Subcutaneous abdominal adipose tissue (tissue), 5 donors: ENCODE results near the gene GPC6.

ENCODE experiments used
- H3K27ac ChIP-seq: one replicate; pipeline ENCODE4 v1.7.0; 2013; ENCODE audit warnings: low read depth, mild to moderate bottlenecking, inconsistent platforms, low read length, moderate library complexity
- H3K27me3 ChIP-seq, 5 donors: one replicate each; pipeline ENCODE4 v1.7.0; 2013; ENCODE audit warnings: low read length in 5 of 5, inconsistent platforms in 1 of 5; ENCODE audit not compliant: control insufficient read depth in 5 of 5, insufficient read depth in 4 of 5
- H3K36me3 ChIP-seq, 5 donors: one replicate each; pipeline ENCODE4 v1.7.0; 2013; ENCODE audit warnings: low read length in 5 of 5; ENCODE audit not compliant: control insufficient read depth in 5 of 5, insufficient read depth in 5 of 5
- H3K4me1 ChIP-seq, 5 donors: one replicate each; pipeline ENCODE4 v1.7.0; 2013; ENCODE audit warnings: low read length in 5 of 5, mild to moderate bottlenecking in 3 of 5, moderate library complexity in 1 of 5; ENCODE audit not compliant: control insufficient read depth in 5 of 5, insufficient read depth in 5 of 5
- H3K4me3 ChIP-seq, 5 donors: one replicate each; pipeline ENCODE4 v1.7.0; 2013; ENCODE audit warnings: low read length in 5 of 5, low read depth in 1 of 5
- H3K9ac ChIP-seq, 5 donors: one replicate each; pipeline ENCODE4 v1.7.0; 2013; ENCODE audit warnings: low read length in 5 of 5, mild to moderate bottlenecking in 4 of 5, moderate library complexity in 3 of 5
- H3K9me3 ChIP-seq, 5 donors: one replicate each; pipeline ENCODE4 v1.7.0; 2013; ENCODE audit warnings: low read length in 5 of 5; ENCODE audit not compliant: control insufficient read depth in 5 of 5
- donor health status: healthy.
- donor health status: healthy.
- donor health status: healthy.
- donor health status: healthy.
- donor health status: healthy.

The GPC6 gene

GRCh38 chr13:93227878-93228642 lies 1.5 kb downstream of the GPC6 start:
- no peaks in the 10 kb centered on the region for H3K9me3 ChIP-seq
- H3K36me3 ChIP-seq = no peaks in the 10 kb centered on the region
- H3K27ac ChIP-seq = peak overlapping the region; percentile 96
- H3K4me3 ChIP-seq = peak overlapping the region; percentile 51 to 96 (median 79)
- peaks cover 0 to 4% (median 0%) of the 10 kb centered on the region in 5 donors for H3K27me3 ChIP-seq
- peaks cover 2 to 36% (median 18%) of the 10 kb centered on the region in 5 donors for H3K4me1 ChIP-seq
- peak overlapping the region in 4 of 5 donors; percentile 60 to 82 (median 70) for H3K9ac ChIP-seq

GRCh38 chr13:93228643-93228937 lies 2.0 kb downstream of the GPC6 start:
- Histone ChIP-seq H3K4me1 (peaks cover 2 to 39% (median 22%) of the 10 kb centered on the region in 5 donors), H3K27me3 (peaks cover 0 to 4% (median 0%) of the 10 kb centered on the region in 5 donors), H3K9me3 (no peaks in the 10 kb centered on the region), H3K27ac (peak overlapping the region; percentile 96), H3K9ac (peak overlapping the region; percentile 31 to 82 (median 63)), H3K36me3 (no peaks in the 10 kb centered on the region), H3K4me3 (peak overlapping the region; percentile 51 to 96 (median 79))

- Histone ChIP-seq H3K4me1 (peaks cover 2 to 51% (median 32%) of the 10 kb centered on the region in 5 donors), H3K27me3 (peaks cover 0 to 4% (median 0%) of the 10 kb centered on the region in 5 donors), H3K27ac (peak overlapping the region; percentile 96), H3K36me3 (no peaks in the 10 kb centered on the region), H3K9me3 (no peaks in the 10 kb centered on the region), H3K4me3 (no peak overlapping the region), H3K9ac (peak overlapping the region in 1 of 5 donors; percentile 71)
These were observed 3.8 kb downstream of the GPC6 start for GRCh38 chr13:93230261-93230855.

- peaks cover 2 to 53% (median 36%) of the 10 kb centered on the region in 5 donors for H3K4me1 ChIP-seq
- peaks cover 0 to 4% (median 0%) of the 10 kb centered on the region in 5 donors for H3K27me3 ChIP-seq
- H3K27ac ChIP-seq = peak overlapping the region; percentile 59
- H3K9me3 ChIP-seq = no peaks in the 10 kb centered on the region
- no peak overlapping the region for H3K9ac ChIP-seq
- H3K36me3 ChIP-seq = no peaks in the 10 kb centered on the region
- no peak overlapping the region for H3K4me3 ChIP-seq
These were observed 5.3 kb downstream of the GPC6 start for GRCh38 chr13:93231867-93232266.

GRCh38 chr13:93233997-93234416 lies 7.4 kb downstream of the GPC6 start:
- peak overlapping the region; percentile 94 for H3K27ac ChIP-seq
- peaks cover 2 to 47% (median 29%) of the 10 kb centered on the region in 5 donors for H3K4me1 ChIP-seq
- H3K9me3 ChIP-seq = peaks cover 0 to 6% (median 4%) of the 10 kb centered on the region in 5 donors

GRCh38 chr13:93234459-93234858 lies 7.9 kb downstream of the GPC6 start:
- Histone ChIP-seq H3K36me3 (no peaks in the 10 kb centered on the region), H3K4me3 (no peak overlapping the region), H3K9me3 (peaks cover 0 to 11% (median 4%) of the 10 kb centered on the region in 5 donors), H3K9ac (no peak overlapping the region), H3K4me1 (peaks cover 2 to 45% (median 29%) of the 10 kb centered on the region in 5 donors), H3K27me3 (no peaks in the 10 kb centered on the region), H3K27ac (peak overlapping the region; percentile 94)

More at GRCh38 chr13:93233997-93234416, 7.4 kb downstream of the GPC6 start:
- Histone ChIP-seq H3K4me3 (no peak overlapping the region), H3K27me3 (no peaks in the 10 kb centered on the region), H3K36me3 (no peaks in the 10 kb centered on the region), H3K9ac (no peak overlapping the region)

- no peaks in the 10 kb centered on the region for H3K27me3 ChIP-seq
- peaks cover 0 to 12% (median 4%) of the 10 kb centered on the region in 5 donors for H3K9me3 ChIP-seq
- peaks cover 2 to 36% (median 20%) of the 10 kb centered on the region in 5 donors for H3K4me1 ChIP-seq
- H3K9ac ChIP-seq = peak overlapping the region in 3 of 5 donors; percentile 47 to 64 (median 57)
- H3K4me3 ChIP-seq = no peak overlapping the region
- no peaks in the 10 kb centered on the region for H3K36me3 ChIP-seq
- H3K27ac ChIP-seq = peak overlapping the region; percentile 94
These were observed 8.8 kb downstream of the GPC6 start for GRCh38 chr13:93235258-93236015.

- Histone ChIP-seq H3K4me1 (peaks cover 0 to 37% (median 20%) of the 10 kb centered on the region in 5 donors), H3K9ac (no peak overlapping the region), H3K4me3 (no peak overlapping the region), H3K9me3 (peaks cover 0 to 12% (median 4%) of the 10 kb centered on the region in 5 donors), H3K27me3 (no peaks in the 10 kb centered on the region), H3K36me3 (no peaks in the 10 kb centered on the region), H3K27ac (no peak overlapping the region)
These were observed 12.1 kb downstream of the GPC6 start for GRCh38 chr13:93238711-93239110.

- Histone ChIP-seq H3K4me1 (peaks cover 0 to 28% (median 17%) of the 10 kb centered on the region in 5 donors), H3K36me3 (no peaks in the 10 kb centered on the region), H3K27ac (peak overlapping the region; percentile 83), H3K9me3 (peaks cover 0 to 10% (median 4%) of the 10 kb centered on the region in 5 donors), H3K27me3 (no peaks in the 10 kb centered on the region), H3K4me3 (peak overlapping the region in 3 of 5 donors; percentile 63 to 79 (median 65)), H3K9ac (peak overlapping the region in 1 of 5 donors; percentile 3)
These were observed 16.9 kb downstream of the GPC6 start for GRCh38 chr13:93243375-93244063.
